Smooth muscle cell (in vitro differentiated cells): ENCODE measurements around the gene LRMDA. TPM values are rescaled to one million over a fixed set of nuclear protein-coding genes. Genes with fewer than 3 reads are reported as not detected.

ENCODE experiments used
- DNase-seq: peaks from one replicate; lab custom pipeline; 2025; ENCODE audit not compliant: unreplicated experiment; lab: John Stamatoyannopoulos, UW
- H2AFZ ChIP-seq: fragments of 200-600 bp; sonication (generic); 2 replicates; pipeline ENCODE4 v1.6.0; 2016; ENCODE audit warnings: antibody characterized with exemption, low read depth, mild to moderate bottlenecking
- H3F3A ChIP-seq: fragments of 200-600 bp; sonication (generic); 2 replicates; pipeline ENCODE4 v1.6.0; 2017; ENCODE audit warnings: antibody characterized with exemption, low read depth
- H3K27ac ChIP-seq: fragments of 200-600 bp; sonication (generic); 2 replicates; pipeline ENCODE4 v1.5.1; 2016; ENCODE audit warnings: low read depth, mild to moderate bottlenecking
- H3K27me3 ChIP-seq: fragments of 200-600 bp; sonication (generic); 2 replicates; pipeline ENCODE4 v1.6.1; 2016; ENCODE audit warnings: low read depth, mild to moderate bottlenecking
- H3K36me3 ChIP-seq: fragments of 200-600 bp; sonication (generic); 2 replicates; pipeline ENCODE4 v1.5.1; 2016; ENCODE audit warnings: low read depth
- H3K4me1 ChIP-seq: fragments of 200-600 bp; sonication (generic); 2 replicates; pipeline ENCODE4 v1.5.1; 2016; ENCODE audit warnings: low read depth
- H3K4me2 ChIP-seq: fragments of 200-600 bp; sonication (generic); 2 replicates; pipeline ENCODE4 v1.6.0; 2016; ENCODE audit warnings: mild to moderate bottlenecking
- H3K4me3 ChIP-seq: fragments of 200-600 bp; sonication (generic); 2 replicates; pipeline ENCODE4 v1.5.1; 2016; ENCODE audit warnings: mild to moderate bottlenecking
- H3K79me2 ChIP-seq: fragments of 200-600 bp; sonication (generic); 2 replicates; pipeline ENCODE4 v1.6.0; 2016; ENCODE audit warnings: low read depth, mild to moderate bottlenecking
- H3K9ac ChIP-seq: fragments of 200-600 bp; sonication (generic); 2 replicates; pipeline ENCODE4 v1.6.0; 2016; ENCODE audit warnings: low read depth
- H3K9me3 ChIP-seq: fragments of 200-600 bp; sonication (generic); replicated peaks from 2 replicates; pipeline ENCODE4 v1.5.1; 2016; ENCODE audit warnings: low read depth
- H4K20me1 ChIP-seq: fragments of 200-600 bp; sonication (generic); 2 replicates; pipeline ENCODE4 v1.6.0; 2016; ENCODE audit warnings: low read depth
- WGBS: methylation state at CpG from one replicate; pipeline ENCODE4 v1.1.7; 2016; ENCODE audit warnings: low lambda C conversion rate; 5-methylcytosine and 5-hydroxymethylcytosine counted together
- polyA plus RNA-seq: library from polyadenylated mRNA; unstranded; fragments of >200 nt; fragmentation: Nextera tagmentation; extraction: Ambion mirVana; gene quantifications from 2 replicates; pipeline ENCODE4 v1.2.1, GENCODE V29; 2016
- total RNA-seq: library from RNA; depleted of rRNA; stranded (reverse); fragments of >200 nt; gene quantifications from 2 replicates; pipeline ENCODE4 v1.2.3, GENCODE V29; 2014
- TF ChIP-seq, protein P1 (sequence below): fragments of 200-600 bp; sonication (generic); IDR thresholded peaks from 2 replicates; pipeline ENCODE4 v1.5.1; 2017; ENCODE audit warnings: borderline replicate concordance, mild to moderate bottlenecking, antibody characterized with exemption; ENCODE audit not compliant: insufficient read depth, poor library complexity, severe bottlenecking

Gene LRMDA
- total and polyA plus RNA-seq, 2 experiments from 2014 or later = 1.5 to 1.6 TPM

DNA sequence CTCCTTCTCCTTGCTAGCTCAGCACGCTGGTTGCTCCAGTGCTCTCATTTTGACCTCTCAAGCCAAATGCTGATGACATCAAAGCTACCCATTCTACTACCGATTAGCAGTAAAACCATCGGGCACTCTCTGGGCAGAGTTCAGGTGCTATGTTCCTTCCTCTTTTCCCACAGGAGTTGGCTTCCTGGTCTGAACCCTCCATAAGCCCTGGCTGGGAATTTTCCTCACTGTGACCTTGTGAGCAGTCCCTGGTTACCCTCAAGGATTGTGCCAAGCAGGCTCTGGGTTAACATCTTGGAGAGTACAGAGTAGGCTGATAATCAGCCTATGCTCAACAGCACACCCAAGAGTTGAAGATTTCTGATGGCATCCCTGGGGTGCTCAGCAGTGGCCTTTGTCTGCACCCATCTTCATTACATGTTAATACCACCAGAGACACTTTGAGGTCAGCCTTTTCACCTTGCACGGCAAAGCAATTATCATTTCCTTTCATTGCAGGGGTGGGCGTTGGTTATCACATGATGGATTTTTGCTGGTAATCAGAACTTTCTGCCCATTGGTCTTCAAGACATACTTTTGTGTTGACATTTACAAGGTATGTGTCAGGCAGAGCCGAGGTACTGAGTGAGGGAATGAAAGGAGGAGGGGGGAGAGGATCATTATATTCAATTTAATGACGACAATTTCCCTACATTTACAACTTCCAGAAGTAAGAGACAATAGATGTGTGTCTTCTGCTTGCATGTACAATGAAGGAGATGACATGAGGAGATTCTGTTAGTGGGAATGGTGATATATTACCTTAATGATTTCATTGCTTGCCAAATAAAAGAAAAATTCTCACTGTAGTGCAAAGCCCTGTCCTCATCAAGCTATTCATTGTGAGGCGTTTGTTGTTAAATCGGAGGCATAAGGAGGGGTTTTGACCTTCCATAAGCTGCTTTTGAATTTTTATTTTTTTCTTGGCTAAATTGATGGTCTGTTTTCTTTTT is 452.0 kb downstream of the LRMDA start:
- no peak overlapping the region for H3K4me2 ChIP-seq
- no peaks in the 10 kb centered on the region for H3K9me3 ChIP-seq
- DNase-seq = no peak
- WGBS = 90% methylated on average over 9 of the region's 9 CpGs
- no peak overlapping the region for H3K27ac ChIP-seq
- H3K27me3 ChIP-seq = no peaks in the 10 kb centered on the region
- no peak overlapping the region for H3K9ac ChIP-seq
- TF ChIP-seq, protein P1, sequence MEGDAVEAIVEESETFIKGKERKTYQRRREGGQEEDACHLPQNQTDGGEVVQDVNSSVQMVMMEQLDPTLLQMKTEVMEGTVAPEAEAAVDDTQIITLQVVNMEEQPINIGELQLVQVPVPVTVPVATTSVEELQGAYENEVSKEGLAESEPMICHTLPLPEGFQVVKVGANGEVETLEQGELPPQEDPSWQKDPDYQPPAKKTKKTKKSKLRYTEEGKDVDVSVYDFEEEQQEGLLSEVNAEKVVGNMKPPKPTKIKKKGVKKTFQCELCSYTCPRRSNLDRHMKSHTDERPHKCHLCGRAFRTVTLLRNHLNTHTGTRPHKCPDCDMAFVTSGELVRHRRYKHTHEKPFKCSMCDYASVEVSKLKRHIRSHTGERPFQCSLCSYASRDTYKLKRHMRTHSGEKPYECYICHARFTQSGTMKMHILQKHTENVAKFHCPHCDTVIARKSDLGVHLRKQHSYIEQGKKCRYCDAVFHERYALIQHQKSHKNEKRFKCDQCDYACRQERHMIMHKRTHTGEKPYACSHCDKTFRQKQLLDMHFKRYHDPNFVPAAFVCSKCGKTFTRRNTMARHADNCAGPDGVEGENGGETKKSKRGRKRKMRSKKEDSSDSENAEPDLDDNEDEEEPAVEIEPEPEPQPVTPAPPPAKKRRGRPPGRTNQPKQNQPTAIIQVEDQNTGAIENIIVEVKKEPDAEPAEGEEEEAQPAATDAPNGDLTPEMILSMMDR = no peak
- no peaks in the 10 kb centered on the region for H3F3A ChIP-seq
- no peaks in the 10 kb centered on the region for H3K36me3 ChIP-seq
- no peaks in the 10 kb centered on the region for H3K79me2 ChIP-seq
- H3K4me1 ChIP-seq = no peaks in the 10 kb centered on the region
- no peak overlapping the region for H3K4me3 ChIP-seq
- H2AFZ ChIP-seq = no peak overlapping the region
- no peaks in the 10 kb centered on the region for H4K20me1 ChIP-seq

DNA sequence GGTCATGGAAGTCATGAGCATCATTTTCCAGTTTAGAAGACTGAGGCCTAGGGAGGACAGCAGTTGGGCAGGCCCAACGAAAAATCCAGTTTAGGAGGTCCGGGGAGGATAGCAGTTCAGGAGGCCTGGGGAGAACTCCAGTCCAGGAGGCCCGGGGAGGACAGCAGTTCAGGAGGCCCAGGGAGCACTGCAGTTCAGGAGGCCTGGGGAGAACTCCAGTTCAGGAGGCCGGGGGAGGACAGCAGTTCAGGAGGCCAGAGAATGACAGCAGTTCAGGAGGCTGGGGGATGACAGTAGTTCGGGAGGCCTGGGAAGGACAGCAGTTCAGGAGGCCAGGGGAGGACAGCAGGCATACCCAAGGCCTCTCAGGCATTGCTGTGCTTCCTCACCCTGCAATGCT is 453.4 kb downstream of the LRMDA start:
- no peak overlapping the region for H3K9ac ChIP-seq
- no peak overlapping the region for H2AFZ ChIP-seq
- no peaks in the 10 kb centered on the region for H4K20me1 ChIP-seq
- 94% methylated on average over 5 of the region's 5 CpGs for WGBS
- no peaks in the 10 kb centered on the region for H3K79me2 ChIP-seq
- DNase-seq = no peak
- no peaks in the 10 kb centered on the region for H3K9me3 ChIP-seq
- no peaks in the 10 kb centered on the region for H3F3A ChIP-seq
- no peaks in the 10 kb centered on the region for H3K36me3 ChIP-seq
- H3K4me1 ChIP-seq = no peaks in the 10 kb centered on the region
- no peak overlapping the region for H3K27ac ChIP-seq
- H3K4me2 ChIP-seq = no peak overlapping the region
- no peaks in the 10 kb centered on the region for H3K27me3 ChIP-seq
- TF ChIP-seq, protein P1 = no peak
- H3K4me3 ChIP-seq = no peak overlapping the region

DNA sequence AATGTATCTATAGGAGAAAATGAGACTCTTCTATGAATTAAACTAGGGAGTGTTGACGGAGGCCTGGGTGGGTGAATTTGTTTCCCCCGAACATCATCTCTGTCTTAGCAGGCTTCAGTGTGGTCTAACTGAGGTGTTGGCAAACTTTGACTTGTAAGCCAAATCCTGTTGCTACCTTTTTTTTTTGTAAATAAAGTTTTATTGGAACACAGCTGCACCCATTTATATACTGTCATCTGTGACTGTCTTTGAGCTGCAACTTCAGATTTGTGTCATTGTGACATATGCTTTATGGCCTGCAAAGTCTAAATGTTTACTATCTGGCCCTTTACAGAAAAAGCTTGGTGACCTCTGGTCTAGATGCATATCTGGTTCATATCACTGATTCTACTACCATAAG is 455.9 kb downstream of the LRMDA start:
- no peaks in the 10 kb centered on the region for H3K4me1 ChIP-seq
- no peak overlapping the region for H3K9ac ChIP-seq
- no peak overlapping the region for H3K4me3 ChIP-seq
- peaks cover 5% of the 10 kb centered on the region for H3K27me3 ChIP-seq
- no peaks in the 10 kb centered on the region for H3F3A ChIP-seq
- DNase-seq = no peak
- no peaks in the 10 kb centered on the region for H3K79me2 ChIP-seq
- H3K36me3 ChIP-seq = no peaks in the 10 kb centered on the region
- no peaks in the 10 kb centered on the region for H4K20me1 ChIP-seq
- no peak overlapping the region for H3K4me2 ChIP-seq
- TF ChIP-seq, protein P1 = no peak
- no peak overlapping the region for H3K27ac ChIP-seq
- no peaks in the 10 kb centered on the region for H3K9me3 ChIP-seq
- no peak overlapping the region for H2AFZ ChIP-seq
- 99% methylated on average over 2 of the region's 2 CpGs for WGBS
